Mesenchymal stem cell (in vitro differentiated cells and primary cell): Measurements from ENCODE around the gene ZGPAT.

Source experiments
- DNase-seq: peaks from one replicate; pipeline ENCODE4 v3.0.0-alpha.2; 2013
- H2AFZ ChIP-seq: one replicate; pipeline ENCODE4 v1.6.1; 2013; ENCODE audit warnings: low read depth, mild to moderate bottlenecking, control low read depth, inconsistent platforms, low read length, moderate library complexity
- H2AK5ac ChIP-seq: 2 replicates; pipeline ENCODE4 v1.6.1; 2013; ENCODE audit warnings: low read length, moderate library complexity, mild to moderate bottlenecking, inconsistent platforms; ENCODE audit not compliant: severe bottlenecking
- H2BK120ac ChIP-seq: one replicate; pipeline ENCODE4 v1.6.1; 2013; ENCODE audit warnings: low read depth, mild to moderate bottlenecking, inconsistent platforms, low read length, moderate library complexity
- H2BK12ac ChIP-seq, 2 experiments: one replicate each; pipeline ENCODE4 v1.6.1; 2013; ENCODE audit warnings: inconsistent platforms in 2 of 2, low read length in 2 of 2, mild to moderate bottlenecking in 2 of 2, moderate library complexity in 2 of 2, control low read depth in 1 of 2
- H2BK15ac ChIP-seq: one replicate; pipeline ENCODE4 v1.6.1; 2013; ENCODE audit warnings: mild to moderate bottlenecking, low read depth, inconsistent platforms; ENCODE audit not compliant: poor library complexity, severe bottlenecking
- H2BK5ac ChIP-seq: 2 replicates; pipeline ENCODE4 v1.6.1; 2013; ENCODE audit warnings: low read depth, mild to moderate bottlenecking, low read length, control low read depth, inconsistent platforms; ENCODE audit not compliant: poor library complexity, severe bottlenecking
- H3K14ac ChIP-seq, 2 experiments: one replicate each; pipeline ENCODE4 v1.6.1; 2013; ENCODE audit warnings: inconsistent platforms in 2 of 2, low read length in 2 of 2, control low read depth in 1 of 2, mild to moderate bottlenecking in 1 of 2, moderate library complexity in 1 of 2
- H3K18ac ChIP-seq, 2 experiments: one replicate each; pipeline ENCODE4 v1.6.1; 2013; ENCODE audit warnings: inconsistent platforms in 2 of 2, low read length in 2 of 2, control low read depth in 1 of 2, low read depth in 1 of 2, mild to moderate bottlenecking in 1 of 2
- H3K23ac ChIP-seq, 2 experiments: one replicate each; pipeline ENCODE4 v1.6.1; 2013; ENCODE audit warnings: inconsistent platforms in 2 of 2, low read length in 2 of 2, mild to moderate bottlenecking in 2 of 2, moderate library complexity in 2 of 2, control low read depth in 1 of 2
- H3K27ac ChIP-seq: 2 replicates; pipeline ENCODE4 v1.5.1; 2013; ENCODE audit warnings: mild to moderate bottlenecking, moderate library complexity, low read length, control low read depth, inconsistent platforms; ENCODE audit not compliant: poor library complexity, severe bottlenecking
- H3K27me3 ChIP-seq, 2 experiments: 2 replicates each; pipeline versions ENCODE4 v1.6.1 to v1.7.0; 2013; ENCODE audit warnings: low read length in 2 of 2, mild to moderate bottlenecking in 2 of 2, moderate library complexity in 2 of 2, control low read depth in 1 of 2, inconsistent platforms in 1 of 2; ENCODE audit not compliant: control insufficient read depth in 1 of 2, insufficient read depth in 1 of 2
- H3K36me3 ChIP-seq, 2 experiments: 2 replicates each; pipeline versions ENCODE4 v1.6.1 to v1.7.0; 2013; ENCODE audit warnings: low read length in 2 of 2, control low read depth in 1 of 2, inconsistent platforms in 1 of 2, low read depth in 1 of 2, mild to moderate bottlenecking in 1 of 2; ENCODE audit not compliant: insufficient read depth in 2 of 2, control insufficient read depth in 1 of 2
- H3K4ac ChIP-seq, 2 experiments: one replicate each; pipeline ENCODE4 v1.6.1; 2013; ENCODE audit warnings: inconsistent platforms in 2 of 2, low read length in 2 of 2, mild to moderate bottlenecking in 2 of 2, moderate library complexity in 2 of 2, control low read depth in 1 of 2, low read depth in 1 of 2
- H3K4me1 ChIP-seq: 2 replicates; pipeline ENCODE4 v1.6.1; 2013; ENCODE audit warnings: low read depth, low read length, control low read depth; ENCODE audit not compliant: control insufficient read depth, insufficient read depth
- H3K4me2 ChIP-seq: 2 replicates; pipeline ENCODE4 v1.6.1; 2013; ENCODE audit warnings: low read length, mild to moderate bottlenecking, inconsistent platforms; ENCODE audit not compliant: poor library complexity, severe bottlenecking
- H3K4me3 ChIP-seq, 2 experiments: 2 replicates each; pipeline versions ENCODE4 v1.5.1 to v1.7.0; 2013; ENCODE audit warnings: low read length in 2 of 2, mild to moderate bottlenecking in 2 of 2, control low read depth in 1 of 2, low read depth in 1 of 2; ENCODE audit not compliant: insufficient read depth in 1 of 2
- H3K79me1 ChIP-seq: replicated peaks from 2 replicates; pipeline ENCODE4 v1.6.1; 2013; ENCODE audit warnings: mild to moderate bottlenecking, control low read depth, low read length, inconsistent platforms; ENCODE audit not compliant: poor library complexity, severe bottlenecking
- H3K9ac ChIP-seq: 2 replicates; pipeline ENCODE4 v1.7.0; 2013; ENCODE audit warnings: mild to moderate bottlenecking, low read length, moderate library complexity
- H3K9me3 ChIP-seq: 2 replicates; pipeline ENCODE4 v1.7.0; 2013; ENCODE audit warnings: mild to moderate bottlenecking, low read length; ENCODE audit not compliant: control insufficient read depth
- H4K8ac ChIP-seq: one replicate; pipeline ENCODE4 v1.6.1; 2013; ENCODE audit warnings: inconsistent platforms, mild to moderate bottlenecking, low read length, moderate library complexity
- H4K91ac ChIP-seq: one replicate; pipeline ENCODE4 v1.6.1; 2013; ENCODE audit warnings: mild to moderate bottlenecking, low read length, inconsistent platforms
- WGBS: methylation state at CpG from one replicate; pipeline ENCODE4 v1.1.7; 2013; ENCODE audit warnings: mixed read lengths; 5-methylcytosine and 5-hydroxymethylcytosine counted together

Gene ZGPAT

DNA sequence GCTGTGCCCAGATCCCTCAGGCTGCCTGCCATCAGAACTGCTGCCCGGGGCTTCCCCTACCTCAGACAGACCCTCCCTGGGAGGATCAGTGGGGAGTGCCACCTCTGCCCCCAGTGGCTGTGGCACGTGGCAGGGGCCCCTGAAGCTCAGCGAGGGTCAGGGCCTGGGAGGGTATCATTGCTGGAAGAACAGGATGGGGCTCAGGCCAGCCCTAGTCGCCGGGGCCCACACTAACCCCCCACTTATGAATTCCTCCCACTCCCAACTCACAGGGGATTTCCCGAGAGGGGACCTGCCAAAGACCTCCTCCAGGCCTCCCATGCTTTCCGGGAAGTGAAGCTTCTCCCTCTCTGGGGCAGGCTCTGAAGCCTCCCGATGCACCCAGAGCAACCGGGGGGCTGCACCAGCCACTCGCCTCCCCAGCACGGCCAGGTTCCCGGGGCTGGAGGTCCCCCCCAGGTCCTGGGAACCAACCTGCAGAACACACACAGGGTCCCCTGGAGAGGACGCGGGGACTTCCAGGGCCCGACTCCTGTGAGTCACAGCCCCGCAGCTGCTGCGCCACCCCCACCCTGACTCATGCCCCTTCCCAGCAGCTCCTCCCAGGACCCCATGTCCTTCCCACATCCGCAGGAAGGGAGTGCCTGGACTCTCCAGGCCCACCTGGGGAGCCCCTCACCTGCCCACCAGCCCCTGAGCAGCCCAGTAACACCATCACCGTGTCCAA, 8.9 kb upstream of the ZGPAT start:
- no peak overlapping the region for H2AFZ ChIP-seq
- peak overlapping the region; percentile 98 for H2BK120ac ChIP-seq
- peak overlapping the region; percentile 51 to 98 for H2BK12ac ChIP-seq
- whole genome bisulfite sequencing = 11% methylated on average over 17 of the region's 19 CpGs
- peaks cover 72% of the 10 kb centered on the region for H3K4me1 ChIP-seq
- H3K9me3 ChIP-seq = no peaks in the 10 kb centered on the region
- peak overlapping the region; percentile 90 for H3K27ac ChIP-seq
- no peaks in the 10 kb centered on the region for H3K27me3 ChIP-seq
- H3K36me3 ChIP-seq = peaks cover 8 to 72% of the 10 kb centered on the region in 2 experiments
- peak overlapping the region; percentile 44 for H3K4me2 ChIP-seq
- peak overlapping the region; percentile 99 for H2AK5ac ChIP-seq
- H3K23ac ChIP-seq = no peak overlapping the region
- H2BK15ac ChIP-seq = peak overlapping the region; percentile 93
- peak overlapping the region; percentile 85 for H2BK5ac ChIP-seq
- peaks cover 30% of the 10 kb centered on the region for H3K79me1 ChIP-seq
- peak overlapping the region; percentile 17 to 47 for H3K4me3 ChIP-seq
- H3K18ac ChIP-seq = peak overlapping the region; percentile 93 to 98
- H3K14ac ChIP-seq = peak overlapping the region in 1 of 2 experiments; percentile 85
- H4K91ac ChIP-seq = peak overlapping the region; percentile 100
- peak overlapping the region; percentile 90 for H4K8ac ChIP-seq
- peak overlapping the region; percentile 90 to 93 for H3K4ac ChIP-seq
- peak overlapping the region; percentile 70 for H3K9ac ChIP-seq
- peak; percentile 97 for DNase-seq

GRCh38 chr20:63699466-63700198, 8.2 kb upstream of the ZGPAT start:
- Histone ChIP-seq H2BK15ac (peak overlapping the region; percentile 93), H2BK12ac (peak overlapping the region; percentile 29 to 98), H4K91ac (peak overlapping the region; percentile 100), H3K27me3 (no peaks in the 10 kb centered on the region), H3K9me3 (no peaks in the 10 kb centered on the region), H2BK120ac (peak overlapping the region; percentile 98), H3K4me3 (no peak overlapping the region), H3K27ac (peak overlapping the region; percentile 90), H3K23ac (no peak overlapping the region), H3K9ac (peak overlapping the region; percentile 70), H3K4ac (peak overlapping the region; percentile 90 to 93), H3K18ac (peak overlapping the region; percentile 93 to 98), H3K36me3 (peaks cover 16 to 72% of the 10 kb centered on the region in 2 experiments), H3K79me1 (peaks cover 33% of the 10 kb centered on the region), H2AK5ac (peak overlapping the region; percentile 99), H3K14ac (peak overlapping the region in 1 of 2 experiments; percentile 85), H2BK5ac (peak overlapping the region; percentile 85), H4K8ac (peak overlapping the region; percentile 90), H2AFZ (no peak overlapping the region), H3K4me1 (peaks cover 75% of the 10 kb centered on the region), H3K4me2 (peak overlapping the region; percentile 44)
- DNase-seq = no peak
- WGBS = 76% methylated on average over 24 of the region's 24 CpGs

DNA sequence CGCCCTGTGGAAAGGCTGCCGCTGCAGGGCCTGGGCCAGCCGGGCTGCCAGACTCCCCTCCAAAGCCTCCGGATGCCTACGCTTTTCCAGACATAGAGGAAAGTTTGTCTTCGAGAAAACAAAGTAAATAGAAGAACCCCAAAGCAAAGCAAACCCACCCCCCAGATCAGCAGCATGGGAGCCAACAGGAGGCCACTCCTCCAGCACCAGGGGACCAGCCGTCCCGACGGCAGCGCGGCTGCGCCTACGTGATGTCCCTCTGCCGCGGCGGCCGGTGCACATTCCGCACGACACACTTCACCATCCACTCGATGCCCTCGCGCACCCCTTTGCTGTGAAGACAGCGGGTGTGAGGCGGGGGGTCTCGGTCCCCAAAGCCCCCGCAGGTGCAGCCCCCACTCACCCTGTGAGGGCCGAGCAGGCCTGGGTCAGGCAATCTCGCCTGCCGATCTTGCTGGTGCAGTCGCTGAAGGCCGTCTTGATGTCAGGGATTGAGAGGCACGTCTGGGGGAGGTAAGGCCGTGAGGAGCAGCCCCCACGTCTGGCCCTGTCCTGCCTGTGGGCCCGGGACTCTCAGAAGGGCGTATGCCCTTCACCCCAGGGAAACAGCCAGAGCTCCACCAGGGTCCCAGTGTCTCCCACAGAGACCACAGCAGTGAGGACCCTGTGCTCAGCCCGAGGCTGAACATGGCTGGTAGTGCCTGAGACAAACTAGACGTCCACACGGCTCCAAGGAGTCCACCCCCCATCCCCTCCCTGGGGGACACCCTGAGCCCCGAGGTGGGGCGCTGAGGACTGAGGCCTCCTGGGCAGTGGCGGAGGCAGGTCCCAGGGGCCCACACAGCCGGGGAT, 7.4 kb upstream of the ZGPAT start:
- Histone ChIP-seq H2BK12ac (peak overlapping the region; percentile 29 to 98), H2AK5ac (peak overlapping the region; percentile 99), H3K79me1 (peaks cover 34% of the 10 kb centered on the region), H4K91ac (peak overlapping the region; percentile 100), H2BK15ac (peak overlapping the region; percentile 81), H2AFZ (no peak overlapping the region), H3K27ac (peak overlapping the region; percentile 90), H3K14ac (no peak overlapping the region), H2BK120ac (peak overlapping the region; percentile 98), H3K9ac (peak overlapping the region; percentile 70), H3K27me3 (no peaks in the 10 kb centered on the region), H3K18ac (peak overlapping the region; percentile 87 to 93), H3K36me3 (peaks cover 23 to 72% of the 10 kb centered on the region in 2 experiments), H3K4me3 (no peak overlapping the region), H3K4me2 (no peak overlapping the region), H3K4me1 (peaks cover 78% of the 10 kb centered on the region), H3K4ac (peak overlapping the region; percentile 90 to 93), H3K23ac (no peak overlapping the region), H2BK5ac (peak overlapping the region; percentile 85), H4K8ac (peak overlapping the region; percentile 0), H3K9me3 (no peaks in the 10 kb centered on the region)
- no peak for DNase-seq
- 94% methylated on average over 38 of the region's 43 CpGs for WGBS
